WTC11 (cell line): ENCODE measurements around the gene IL6ST.

Source experiments
- ATF3 ChIP-seq: sonication (generic); formaldehyde crosslinking; conservative IDR thresholded peaks from 2 replicates; pipeline ENCODE4 v1.8.1; 2022; ENCODE audit warnings: mild to moderate bottlenecking, missing genetic modification reagents
- CREB1 ChIP-seq: sonication (generic); formaldehyde crosslinking; IDR thresholded peaks from 2 replicates; pipeline ENCODE4 v1.8.0; 2023; ENCODE audit warnings: mild to moderate bottlenecking, missing genetic modification reagents
- ELF4 ChIP-seq: sonication (generic); formaldehyde crosslinking; IDR thresholded peaks from 2 replicates; pipeline ENCODE4 v1.8.1; 2022; ENCODE audit warnings: low read depth, mild to moderate bottlenecking, moderate library complexity, missing genetic modification reagents
- MXD4 ChIP-seq: fragments of 250-450 bp; sonication (Bioruptor Pico); IDR thresholded peaks from 2 replicates; pipeline ENCODE4 v1.8.0; 2021; ENCODE audit warnings: mild to moderate bottlenecking, moderate library complexity, borderline replicate concordance
- NR1H2 ChIP-seq: sonication (generic); formaldehyde crosslinking; IDR thresholded peaks from 2 replicates; pipeline ENCODE4 v1.9.0; 2021; ENCODE audit warnings: mild to moderate bottlenecking, moderate library complexity, missing genetic modification reagents
- SOX15 ChIP-seq: fragments of 250-450 bp; sonication (Bioruptor Pico); IDR thresholded peaks from 2 replicates; pipeline ENCODE4 v1.9.0; 2021; ENCODE audit warnings: mild to moderate bottlenecking
- TEAD1 ChIP-seq: sonication (generic); formaldehyde crosslinking; IDR thresholded peaks from 2 replicates; pipeline ENCODE4 v1.8.0; 2022; ENCODE audit warnings: mild to moderate bottlenecking, missing genetic modification reagents
- ZNF138 ChIP-seq: sonication (generic); formaldehyde crosslinking; conservative IDR thresholded peaks from 2 replicates; pipeline ENCODE4 v1.8.1; 2022; ENCODE audit warnings: mild to moderate bottlenecking, moderate library complexity, missing genetic modification reagents
- ZNF317 ChIP-seq: sonication (generic); formaldehyde crosslinking; IDR thresholded peaks from 2 replicates; pipeline ENCODE4 v1.8.1; 2023; ENCODE audit warnings: low read depth, mild to moderate bottlenecking, moderate library complexity, missing genetic modification reagents, borderline replicate concordance
- ZNF423 ChIP-seq: fragments of 250-450 bp; sonication (Bioruptor Pico); IDR thresholded peaks from 2 replicates; pipeline ENCODE4 v2.1.2; 2022; ENCODE audit warnings: mild to moderate bottlenecking, moderate library complexity
- TF ChIP-seq, protein P1 (sequence below): fragments of 200-600 bp; IDR thresholded peaks from 2 replicates; pipeline ENCODE4 v1.8.0; 2022; ENCODE audit warnings: antibody characterized with exemption
- TF ChIP-seq, protein P2 (sequence below): sonication (generic); formaldehyde crosslinking; IDR thresholded peaks from 2 replicates; pipeline ENCODE4 v1.8.1; 2022; ENCODE audit warnings: low read depth, mild to moderate bottlenecking, moderate library complexity, missing genetic modification reagents, borderline replicate concordance
- TF ChIP-seq, protein P3 (sequence below): sonication (generic); formaldehyde crosslinking; IDR thresholded peaks from 2 replicates; pipeline ENCODE4 v1.8.0; 2022; ENCODE audit warnings: mild to moderate bottlenecking, missing genetic modification reagents
- TF ChIP-seq, protein P4 (sequence below): sonication (generic); formaldehyde crosslinking; IDR thresholded peaks from 2 replicates; pipeline ENCODE4 v1.8.1; 2023; ENCODE audit warnings: mild to moderate bottlenecking, missing genetic modification reagents, moderate library complexity

GRCh38 chr5:55927861-55928655 is 66.7 kb downstream of the IL6ST start:
- TF ChIP-seq, protein P1, sequence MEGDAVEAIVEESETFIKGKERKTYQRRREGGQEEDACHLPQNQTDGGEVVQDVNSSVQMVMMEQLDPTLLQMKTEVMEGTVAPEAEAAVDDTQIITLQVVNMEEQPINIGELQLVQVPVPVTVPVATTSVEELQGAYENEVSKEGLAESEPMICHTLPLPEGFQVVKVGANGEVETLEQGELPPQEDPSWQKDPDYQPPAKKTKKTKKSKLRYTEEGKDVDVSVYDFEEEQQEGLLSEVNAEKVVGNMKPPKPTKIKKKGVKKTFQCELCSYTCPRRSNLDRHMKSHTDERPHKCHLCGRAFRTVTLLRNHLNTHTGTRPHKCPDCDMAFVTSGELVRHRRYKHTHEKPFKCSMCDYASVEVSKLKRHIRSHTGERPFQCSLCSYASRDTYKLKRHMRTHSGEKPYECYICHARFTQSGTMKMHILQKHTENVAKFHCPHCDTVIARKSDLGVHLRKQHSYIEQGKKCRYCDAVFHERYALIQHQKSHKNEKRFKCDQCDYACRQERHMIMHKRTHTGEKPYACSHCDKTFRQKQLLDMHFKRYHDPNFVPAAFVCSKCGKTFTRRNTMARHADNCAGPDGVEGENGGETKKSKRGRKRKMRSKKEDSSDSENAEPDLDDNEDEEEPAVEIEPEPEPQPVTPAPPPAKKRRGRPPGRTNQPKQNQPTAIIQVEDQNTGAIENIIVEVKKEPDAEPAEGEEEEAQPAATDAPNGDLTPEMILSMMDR = no peak
- no peak for TF ChIP-seq NR1H2 (CRISPR knock-in tag)
- TF ChIP-seq, protein P2, sequence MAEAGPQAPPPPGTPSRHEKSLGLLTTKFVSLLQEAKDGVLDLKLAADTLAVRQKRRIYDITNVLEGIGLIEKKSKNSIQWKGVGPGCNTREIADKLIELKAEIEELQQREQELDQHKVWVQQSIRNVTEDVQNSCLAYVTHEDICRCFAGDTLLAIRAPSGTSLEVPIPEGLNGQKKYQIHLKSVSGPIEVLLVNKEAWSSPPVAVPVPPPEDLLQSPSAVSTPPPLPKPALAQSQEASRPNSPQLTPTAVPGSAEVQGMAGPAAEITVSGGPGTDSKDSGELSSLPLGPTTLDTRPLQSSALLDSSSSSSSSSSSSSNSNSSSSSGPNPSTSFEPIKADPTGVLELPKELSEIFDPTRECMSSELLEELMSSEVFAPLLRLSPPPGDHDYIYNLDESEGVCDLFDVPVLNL (CRISPR knock-in tag) = no peak
- TF ChIP-seq MXD4 (CRISPR knock-in tag) = no peak
- no peak for TF ChIP-seq ZNF423 (CRISPR knock-in tag)
- no peak for TF ChIP-seq TEAD1 (CRISPR knock-in tag)
- no peak for TF ChIP-seq CREB1 (CRISPR knock-in tag)
- TF ChIP-seq ZNF317 = no peak
- TF ChIP-seq SOX15 = no peak
- TF ChIP-seq, protein P3, sequence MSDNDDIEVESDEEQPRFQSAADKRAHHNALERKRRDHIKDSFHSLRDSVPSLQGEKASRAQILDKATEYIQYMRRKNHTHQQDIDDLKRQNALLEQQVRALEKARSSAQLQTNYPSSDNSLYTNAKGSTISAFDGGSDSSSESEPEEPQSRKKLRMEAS (CRISPR knock-in tag) = no peak
- TF ChIP-seq, protein P4, sequence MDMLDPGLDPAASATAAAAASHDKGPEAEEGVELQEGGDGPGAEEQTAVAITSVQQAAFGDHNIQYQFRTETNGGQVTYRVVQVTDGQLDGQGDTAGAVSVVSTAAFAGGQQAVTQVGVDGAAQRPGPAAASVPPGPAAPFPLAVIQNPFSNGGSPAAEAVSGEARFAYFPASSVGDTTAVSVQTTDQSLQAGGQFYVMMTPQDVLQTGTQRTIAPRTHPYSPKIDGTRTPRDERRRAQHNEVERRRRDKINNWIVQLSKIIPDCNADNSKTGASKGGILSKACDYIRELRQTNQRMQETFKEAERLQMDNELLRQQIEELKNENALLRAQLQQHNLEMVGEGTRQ (CRISPR knock-in tag) = no peak
- TF ChIP-seq ZNF138 (CRISPR knock-in tag) = no peak
- TF ChIP-seq ELF4 (CRISPR knock-in tag) = no peak
- TF ChIP-seq ATF3 (CRISPR knock-in tag) = no peak
